Urinary bladder (tissue), 4 donors: ENCODE data around the gene PCSK2. TPM values are rescaled to one million over a fixed set of nuclear protein-coding genes. Genes with fewer than 3 reads are reported as not detected.

Source experiments
- DNase-seq: peaks from one replicate; pipeline ENCODE4 v3.0.0-alpha.2; 2015; ENCODE audit errors: extremely low spot score
- H3K27ac ChIP-seq: one replicate; pipeline ENCODE4 v1.5.1; 2013; ENCODE audit warnings: low read depth, mild to moderate bottlenecking, moderate library complexity
- H3K36me3 ChIP-seq: one replicate; pipeline ENCODE4 v1.6.1; 2013; ENCODE audit warnings: mild to moderate bottlenecking, moderate library complexity; ENCODE audit not compliant: insufficient read depth
- H3K4me1 ChIP-seq: one replicate; pipeline ENCODE4 v1.6.1; 2013; ENCODE audit warnings: mild to moderate bottlenecking, moderate library complexity; ENCODE audit not compliant: insufficient read depth
- H3K4me3 ChIP-seq: one replicate; pipeline ENCODE4 v1.5.1; 2013; ENCODE audit warnings: low read depth, low read length
- WGBS: extraction: QIAGEN DNeasy Blood & Tissue Kit; methylation state at CpG from one replicate; pipeline ENCODE4 v1.1.7; 2013; 5-methylcytosine and 5-hydroxymethylcytosine counted together
- polyA plus RNA-seq: library from polyadenylated mRNA; stranded (reverse); fragments of 200-250 nt; gene quantifications from one replicate; pipeline ENCODE4 v1.2.3, GENCODE V29; 2013
- total RNA-seq: library from RNA; depleted of rRNA; stranded (reverse); fragments of >200 nt; gene quantifications from one replicate; pipeline ENCODE4 v1.2.3, GENCODE V29; 2014
- donor health status: healthy with polysubstance abuse.
- donor health status: healthy.

The PCSK2 gene
- total and polyA plus RNA-seq, 2 donors: 1.5 to 8.0 TPM

- DNase-seq: no peak
- Histone ChIP-seq H3K4me1 (no peaks in the 10 kb centered on the region), H3K36me3 (no peaks in the 10 kb centered on the region), H3K27ac (no peak overlapping the region), H3K4me3 (no peak overlapping the region)
- WGBS: 24% methylated on average over 28 of the region's 28 CpGs
Observed at GRCh38 chr20:17327185-17328148, 100.6 kb downstream of the PCSK2 start.

- DNase-seq: no peak
- Histone ChIP-seq H3K4me3 (no peak overlapping the region), H3K36me3 (no peaks in the 10 kb centered on the region), H3K4me1 (no peaks in the 10 kb centered on the region), H3K27ac (no peak overlapping the region)
- 74% methylated on average over 5 of the region's 5 CpGs for WGBS
Observed at GRCh38 chr20:17334932-17335331, 108.1 kb downstream of the PCSK2 start.

- no peak for DNase-seq
- WGBS: 31% methylated on average over 6 of the region's 6 CpGs
- H3K36me3 ChIP-seq: no peaks in the 10 kb centered on the region
- H3K4me1 ChIP-seq: no peaks in the 10 kb centered on the region
- no peak overlapping the region for H3K27ac ChIP-seq
- no peak overlapping the region for H3K4me3 ChIP-seq
Observed at GRCh38 chr20:17339000-17339399, 112.2 kb downstream of the PCSK2 start.

GRCh38 chr20:17343091-17343490, 116.3 kb downstream of the PCSK2 start:
- 74% methylated on average over 1 of the region's 1 CpG for WGBS
- no peak overlapping the region for H3K27ac ChIP-seq
- H3K36me3 ChIP-seq: no peaks in the 10 kb centered on the region
- no peak for DNase-seq
- H3K4me1 ChIP-seq: no peaks in the 10 kb centered on the region
- H3K4me3 ChIP-seq: no peak overlapping the region

GRCh38 chr20:17343656-17344452, 117.0 kb downstream of the PCSK2 start:
- Histone ChIP-seq H3K36me3 (no peaks in the 10 kb centered on the region), H3K27ac (no peak overlapping the region), H3K4me3 (no peak overlapping the region), H3K4me1 (no peaks in the 10 kb centered on the region)
- DNase-seq: no peak
- WGBS: 48% methylated on average over 13 of the region's 13 CpGs

GRCh38 chr20:17344790-17345189, 118.0 kb downstream of the PCSK2 start:
- no peak for DNase-seq
- H3K27ac ChIP-seq: no peak overlapping the region
- WGBS: 45% methylated on average over 2 of the region's 2 CpGs
- no peaks in the 10 kb centered on the region for H3K36me3 ChIP-seq
- no peak overlapping the region for H3K4me3 ChIP-seq
- no peaks in the 10 kb centered on the region for H3K4me1 ChIP-seq

- H3K36me3 ChIP-seq: no peaks in the 10 kb centered on the region
- H3K4me3 ChIP-seq: no peak overlapping the region
- WGBS: 17% methylated on average over 2 of the region's 2 CpGs
- H3K27ac ChIP-seq: no peak overlapping the region
- DNase-seq: no peak
- no peaks in the 10 kb centered on the region for H3K4me1 ChIP-seq
Observed at GRCh38 chr20:17345321-17345720, 118.5 kb downstream of the PCSK2 start.

GRCh38 chr20:17350321-17350720, 123.5 kb downstream of the PCSK2 start:
- Histone ChIP-seq H3K27ac (no peak overlapping the region), H3K36me3 (no peaks in the 10 kb centered on the region), H3K4me3 (no peak overlapping the region), H3K4me1 (no peaks in the 10 kb centered on the region)
- 81% methylated on average over 3 of the region's 3 CpGs for WGBS
- no peak for DNase-seq

- DNase-seq: no peak
- Histone ChIP-seq H3K27ac (no peak overlapping the region), H3K4me3 (no peak overlapping the region), H3K4me1 (no peaks in the 10 kb centered on the region), H3K36me3 (no peaks in the 10 kb centered on the region)
- 50% methylated on average over 2 of the region's 2 CpGs for WGBS
Observed at GRCh38 chr20:17357238-17357637, 130.4 kb downstream of the PCSK2 start.

- WGBS: 59% methylated on average over 1 of the region's 1 CpG
- no peak for DNase-seq
Observed at GRCh38 chr20:17358854-17359253, 132.0 kb downstream of the PCSK2 start.

GRCh38 chr20:17364681-17365080, 137.8 kb downstream of the PCSK2 start:
- Histone ChIP-seq H3K4me1 (no peaks in the 10 kb centered on the region), H3K36me3 (no peaks in the 10 kb centered on the region), H3K4me3 (no peak overlapping the region), H3K27ac (no peak overlapping the region)
- 78% methylated on average over 4 of the region's 4 CpGs for WGBS
- DNase-seq: no peak

More at GRCh38 chr20:17358854-17359253, 132.0 kb downstream of the PCSK2 start:
- Histone ChIP-seq H3K4me3 (no peak overlapping the region), H3K36me3 (no peaks in the 10 kb centered on the region), H3K27ac (no peak overlapping the region), H3K4me1 (no peaks in the 10 kb centered on the region)

GRCh38 chr20:17365831-17366230, 139.0 kb downstream of the PCSK2 start:
- no peaks in the 10 kb centered on the region for H3K36me3 ChIP-seq
- DNase-seq: no peak
- H3K4me1 ChIP-seq: no peaks in the 10 kb centered on the region

GRCh38 chr20:17369506-17369905, 142.7 kb downstream of the PCSK2 start:
- DNase-seq: no peak
- WGBS: 72% methylated on average over 2 of the region's 2 CpGs
- H3K4me3 ChIP-seq: no peak overlapping the region
- no peak overlapping the region for H3K27ac ChIP-seq
- H3K36me3 ChIP-seq: no peaks in the 10 kb centered on the region
- no peaks in the 10 kb centered on the region for H3K4me1 ChIP-seq

More at GRCh38 chr20:17365831-17366230, 139.0 kb downstream of the PCSK2 start:
- Histone ChIP-seq H3K27ac (no peak overlapping the region), H3K4me3 (no peak overlapping the region)
- WGBS: 74% methylated on average over 4 of the region's 4 CpGs
